Neural crest cell (in vitro differentiated cells): ENCODE measurements around the gene NOTCH3. TPM values are rescaled to one million over a fixed set of nuclear protein-coding genes. Genes with fewer than 3 reads are reported as not detected.
A peak's percentile ranks its signal among the peaks of the same experiment; 100 is the strongest.

Experiments used
- DNase-seq: peaks from one replicate; pipeline ENCODE4 v3.0.0; 2021; ENCODE audit warnings: low read depth, mixed read lengths, low spot score
- H3K27ac Mint-ChIP-seq: one replicate; pipeline ENCODE4 v1.8.0; 2021; ENCODE audit warnings: mild to moderate bottlenecking, mixed read lengths; ENCODE audit not compliant: unreplicated experiment
- H3K27me3 Mint-ChIP-seq: 2 replicates; pipeline ENCODE4 v1.8.0; 2021; ENCODE audit warnings: low read depth, mild to moderate bottlenecking, mixed read lengths
- H3K36me3 Mint-ChIP-seq: 2 replicates; pipeline ENCODE4 v1.8.0; 2021; ENCODE audit warnings: low read depth, mild to moderate bottlenecking, mixed read lengths
- H3K4me1 Mint-ChIP-seq: 2 replicates; pipeline ENCODE4 v1.8.0; 2021; ENCODE audit warnings: mixed read lengths
- H3K4me3 Mint-ChIP-seq: one replicate; pipeline ENCODE4 v1.8.0; 2021; ENCODE audit warnings: mild to moderate bottlenecking, mixed read lengths
- H3K9me3 Mint-ChIP-seq: 2 replicates; pipeline ENCODE4 v1.8.0; 2021; ENCODE audit warnings: mixed read lengths
- CTCF ChIP-seq: fragments of 200-600 bp; sonication (generic); conservative IDR thresholded peaks from 2 replicates; pipeline ENCODE4 v1.5.0; 2021; ENCODE audit warnings: antibody characterized with exemption, mild to moderate bottlenecking
- total RNA-seq: library from RNA; stranded (reverse); gene quantifications from 2 replicates; pipeline ENCODE4 v1.2.1, GENCODE V29; 2021

The NOTCH3 gene
- total RNA-seq, 1 donor from 2014 or later = 127 TPM

- Mint-ChIP-seq H3K4me1 (peaks cover 39% of the 10 kb centered on the region), H3K36me3 (peaks cover 10% of the 10 kb centered on the region), H3K27me3 (no peaks in the 10 kb centered on the region), H3K9me3 (no peaks in the 10 kb centered on the region), H3K4me3 (peak overlapping the region; percentile 90), H3K27ac (no peak overlapping the region)
- no peak for TF ChIP-seq CTCF
- no peak for DNase-seq
Observed at GRCh38 chr19:15197275-15197941, 3.4 kb downstream of the NOTCH3 start.

- no peak overlapping the region for H3K27ac Mint-ChIP-seq
- peak overlapping the region; percentile 78 for H3K4me3 Mint-ChIP-seq
- H3K9me3 Mint-ChIP-seq = no peaks in the 10 kb centered on the region
- no peak for DNase-seq
- no peaks in the 10 kb centered on the region for H3K27me3 Mint-ChIP-seq
- TF ChIP-seq CTCF = no peak
- peaks cover 14% of the 10 kb centered on the region for H3K36me3 Mint-ChIP-seq
- peaks cover 39% of the 10 kb centered on the region for H3K4me1 Mint-ChIP-seq
Observed at GRCh38 chr19:15196360-15197005, 4.3 kb downstream of the NOTCH3 start.

GRCh38 chr19:15195371-15196334, 5.1 kb downstream of the NOTCH3 start:
- Mint-ChIP-seq H3K9me3 (no peaks in the 10 kb centered on the region), H3K4me1 (peaks cover 39% of the 10 kb centered on the region), H3K36me3 (peaks cover 14% of the 10 kb centered on the region), H3K27ac (no peak overlapping the region), H3K27me3 (no peaks in the 10 kb centered on the region), H3K4me3 (peak overlapping the region; percentile 80)
- TF ChIP-seq CTCF = peak; percentile 46
- peak; percentile 53 for DNase-seq

GRCh38 chr19:15194938-15195337, 5.9 kb downstream of the NOTCH3 start:
- Mint-ChIP-seq H3K27me3 (no peaks in the 10 kb centered on the region), H3K4me3 (peak overlapping the region; percentile 80), H3K27ac (no peak overlapping the region), H3K36me3 (peaks cover 18% of the 10 kb centered on the region), H3K4me1 (peaks cover 39% of the 10 kb centered on the region), H3K9me3 (no peaks in the 10 kb centered on the region)
- no peak for DNase-seq
- TF ChIP-seq CTCF = no peak

GRCh38 chr19:15191982-15192381, 8.8 kb downstream of the NOTCH3 start:
- Mint-ChIP-seq H3K36me3 (peaks cover 15% of the 10 kb centered on the region), H3K4me3 (no peak overlapping the region), H3K27me3 (no peaks in the 10 kb centered on the region), H3K9me3 (no peaks in the 10 kb centered on the region), H3K27ac (no peak overlapping the region), H3K4me1 (peaks cover 21% of the 10 kb centered on the region)
- DNase-seq = no peak
- no peak for TF ChIP-seq CTCF
